NB4 (cell line): Measurements from ENCODE around the gene STX8.
"Not testable (repeated sequence)": the region's sequence is repeated elsewhere in the genome, so short reads cannot be mapped to it uniquely, and the experiment has no call there.

Experiments
- DNase-seq: peaks from one replicate; pipeline ENCODE4 v3.0.0; 2010; ENCODE audit warnings: low read depth
- H3K4me3 ChIP-seq: one replicate; pipeline ENCODE4 v1.5.1; 2011; ENCODE audit warnings: mild to moderate bottlenecking, low read depth, low read length, moderate library complexity
- MAX ChIP-seq: IDR thresholded peaks from 2 replicates; pipeline ENCODE4 v1.6.1; 2011; ENCODE audit warnings: low read depth, low read length
- MYC ChIP-seq: IDR thresholded peaks from 2 replicates; pipeline ENCODE4 v1.6.1; 2011; ENCODE audit warnings: low read depth, low read length
- POLR2A ChIP-seq: IDR thresholded peaks from 2 replicates; pipeline ENCODE4 v1.6.1; 2011; ENCODE audit warnings: mild to moderate bottlenecking; ENCODE audit not compliant: insufficient read length; ENCODE audit errors: extremely low read depth
- TF ChIP-seq, protein P1 (sequence below): IDR thresholded peaks from one replicate; pipeline ENCODE4 v1.5.1; 2012; ENCODE audit warnings: low read depth, low read length

The STX8 gene

DNA sequence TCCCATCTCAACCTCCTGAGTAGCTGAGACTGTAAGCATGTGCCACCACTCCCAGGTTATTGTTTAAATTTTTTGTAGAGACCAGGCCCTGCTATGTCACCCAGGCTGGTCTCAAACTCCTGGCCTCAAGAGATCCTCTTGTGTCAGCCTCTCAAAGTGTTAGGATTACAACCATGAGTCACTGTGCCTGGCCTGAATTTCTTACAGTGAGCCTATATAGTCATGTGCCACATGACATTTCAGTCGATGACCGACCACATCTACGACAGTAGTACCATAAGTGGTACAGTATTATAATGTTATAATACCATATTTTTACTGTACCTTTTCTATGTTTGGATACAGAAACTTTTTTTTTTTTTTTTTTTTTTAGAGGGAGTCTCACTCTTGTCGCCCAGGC lies 195.3 kb downstream of the STX8 start:
- H3K4me3 ChIP-seq = no peak overlapping the region
- TF ChIP-seq MYC (no peak), MAX (no peak), POLR2A (no peak)
- TF ChIP-seq, protein P1, sequence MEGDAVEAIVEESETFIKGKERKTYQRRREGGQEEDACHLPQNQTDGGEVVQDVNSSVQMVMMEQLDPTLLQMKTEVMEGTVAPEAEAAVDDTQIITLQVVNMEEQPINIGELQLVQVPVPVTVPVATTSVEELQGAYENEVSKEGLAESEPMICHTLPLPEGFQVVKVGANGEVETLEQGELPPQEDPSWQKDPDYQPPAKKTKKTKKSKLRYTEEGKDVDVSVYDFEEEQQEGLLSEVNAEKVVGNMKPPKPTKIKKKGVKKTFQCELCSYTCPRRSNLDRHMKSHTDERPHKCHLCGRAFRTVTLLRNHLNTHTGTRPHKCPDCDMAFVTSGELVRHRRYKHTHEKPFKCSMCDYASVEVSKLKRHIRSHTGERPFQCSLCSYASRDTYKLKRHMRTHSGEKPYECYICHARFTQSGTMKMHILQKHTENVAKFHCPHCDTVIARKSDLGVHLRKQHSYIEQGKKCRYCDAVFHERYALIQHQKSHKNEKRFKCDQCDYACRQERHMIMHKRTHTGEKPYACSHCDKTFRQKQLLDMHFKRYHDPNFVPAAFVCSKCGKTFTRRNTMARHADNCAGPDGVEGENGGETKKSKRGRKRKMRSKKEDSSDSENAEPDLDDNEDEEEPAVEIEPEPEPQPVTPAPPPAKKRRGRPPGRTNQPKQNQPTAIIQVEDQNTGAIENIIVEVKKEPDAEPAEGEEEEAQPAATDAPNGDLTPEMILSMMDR = no peak
- no peak for DNase-seq

GRCh38 chr17:9376177-9376576 lies 199.4 kb downstream of the STX8 start:
- not testable (repeated sequence) for H3K4me3 ChIP-seq, DNase-seq

DNA sequence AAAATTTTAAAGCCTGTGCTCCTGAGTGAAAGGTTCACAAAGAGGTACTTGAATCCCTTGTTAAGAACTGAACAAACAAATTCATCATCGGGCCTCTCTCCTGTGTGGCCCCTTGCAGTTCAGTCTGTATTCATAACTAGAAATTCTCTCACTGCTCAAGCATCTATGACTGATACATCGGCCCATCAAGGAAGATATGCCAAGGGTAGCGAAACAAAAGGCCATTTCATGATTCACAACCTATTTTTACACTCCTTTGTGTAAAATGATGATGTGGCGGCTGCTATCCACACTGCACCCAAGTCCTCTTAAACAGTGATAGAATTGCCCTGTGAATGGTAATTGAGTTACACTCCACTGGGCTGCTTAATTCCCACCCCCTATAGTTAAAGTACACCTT lies 204.6 kb downstream of the STX8 start:
- H3K4me3 ChIP-seq = no peak overlapping the region
- TF ChIP-seq POLR2A = no peak
- TF ChIP-seq MYC = no peak
- TF ChIP-seq, protein P1 = no peak
- TF ChIP-seq MAX = no peak
- DNase-seq = no peak

DNA sequence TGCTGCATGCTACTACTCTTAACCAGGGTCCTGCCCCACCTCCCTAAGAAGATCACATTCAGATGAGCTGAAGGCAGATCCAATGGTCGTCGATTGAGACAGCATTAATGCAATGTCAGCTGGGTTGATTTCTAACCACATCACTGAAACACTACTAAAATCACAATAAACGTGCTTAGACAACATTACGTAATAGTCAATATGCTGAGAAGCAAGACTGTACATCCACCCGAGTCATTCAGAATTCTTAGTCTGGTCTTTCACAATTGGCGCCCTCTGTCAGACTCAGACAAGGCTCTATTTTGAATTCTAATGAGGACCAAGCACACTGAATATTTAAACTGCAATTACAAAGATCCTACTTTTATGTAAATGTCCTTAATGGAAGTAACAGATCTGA lies 205.2 kb downstream of the STX8 start:
- DNase-seq = peak; percentile 49
- no peak overlapping the region for H3K4me3 ChIP-seq
- TF ChIP-seq, protein P1 = no peak
- TF ChIP-seq MAX = no peak
- no peak for TF ChIP-seq MYC

DNA sequence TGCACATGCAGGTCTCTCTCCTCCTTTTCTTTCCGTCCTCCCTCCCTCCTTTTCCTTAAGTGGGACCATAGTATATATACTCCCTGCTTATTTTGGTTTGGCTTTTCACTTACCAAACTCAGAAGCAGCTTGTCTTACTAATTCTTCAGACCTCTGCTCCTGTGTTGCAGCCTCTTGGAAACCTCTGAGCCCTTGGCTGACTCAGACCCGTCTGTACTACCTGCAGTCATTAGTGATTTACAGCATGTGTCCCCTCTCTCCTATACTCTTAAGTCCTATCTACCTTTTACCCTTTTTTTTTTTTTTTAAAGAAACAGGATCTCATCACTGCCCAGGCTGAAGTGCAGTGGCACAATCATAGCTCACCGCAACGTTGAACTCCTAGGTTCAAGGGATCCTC lies 207.0 kb downstream of the STX8 start:
- TF ChIP-seq POLR2A (no peak), MYC (no peak)
- no peak for DNase-seq
- no peak overlapping the region for H3K4me3 ChIP-seq

DNA sequence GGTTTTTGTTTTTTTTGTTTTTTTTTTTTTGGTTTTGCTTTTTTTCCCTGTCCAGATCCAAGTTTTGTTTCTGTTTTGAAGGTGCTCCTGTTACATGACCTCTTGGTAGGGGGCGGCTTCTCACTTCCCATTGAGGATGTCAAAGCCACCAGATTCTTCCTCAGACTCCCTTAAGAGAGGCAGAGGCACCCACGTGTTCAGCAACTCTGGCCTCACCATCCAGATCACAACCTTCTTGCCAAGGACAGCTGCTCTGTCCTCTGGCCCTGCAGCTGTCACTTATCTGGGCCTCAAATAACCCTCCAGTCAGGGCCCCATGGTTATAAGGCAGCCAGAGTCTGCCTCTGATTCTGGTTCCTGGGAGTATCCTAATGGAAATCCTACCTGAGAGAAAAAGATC lies 208.5 kb downstream of the STX8 start:
- no peak for TF ChIP-seq MAX
- no peak for TF ChIP-seq POLR2A
- TF ChIP-seq, protein P1 = no peak
- no peak for TF ChIP-seq MYC
- DNase-seq = peak; percentile 19
- no peak overlapping the region for H3K4me3 ChIP-seq

DNA sequence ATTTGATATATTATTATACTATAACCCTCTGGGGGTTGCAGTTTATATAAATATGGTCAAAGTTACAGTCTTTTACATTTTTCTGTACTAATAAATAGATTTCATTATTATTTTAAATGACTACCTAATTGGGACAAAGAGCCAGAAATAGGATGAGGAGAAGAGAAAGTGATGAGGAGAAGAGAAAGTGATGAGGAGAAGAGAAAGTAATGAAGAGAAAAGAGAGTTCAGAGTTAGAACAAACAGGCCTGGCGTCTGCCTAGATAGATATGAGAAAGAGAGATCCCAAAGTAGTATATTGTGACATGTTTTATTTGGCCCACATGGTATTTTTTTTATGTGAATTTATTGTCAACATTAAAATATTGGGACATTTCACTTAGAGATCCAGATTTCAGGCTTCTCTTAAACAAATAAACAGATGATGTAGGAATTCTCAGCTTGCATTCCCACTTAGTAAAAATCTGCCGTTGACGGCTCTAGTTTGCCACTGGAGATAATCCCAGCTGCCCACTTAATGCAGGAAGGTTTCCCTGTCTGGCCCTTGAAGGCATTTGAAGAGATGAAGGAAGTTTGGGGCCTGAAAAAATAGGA lies 210.7 kb downstream of the STX8 start:
- no peak for DNase-seq
- no peak overlapping the region for H3K4me3 ChIP-seq
- TF ChIP-seq POLR2A (no peak), MAX (no peak), MYC (no peak)
- TF ChIP-seq, protein P1 = no peak
